HG02588 (cell line): ENCODE data around the gene ZCCHC2.

Source experiments
- ATAC-seq: cut with Tn5 transposase; IDR thresholded peaks from one replicate; pipeline ENCODE4 v1.9.1; 2021; ENCODE audit warnings: mild to moderate bottlenecking, moderate library complexity; ENCODE audit not compliant: unreplicated experiment

The ZCCHC2 gene

GRCh38 chr18:62537042-62537894 lies 14.4 kb downstream of the ZCCHC2 start:
- ATAC-seq: no peak

- ATAC-seq: no peak
Measured at GRCh38 chr18:62537946-62538345, 15.1 kb downstream of the ZCCHC2 start.

- ATAC-seq: no peak
Measured at GRCh38 chr18:62538881-62539280, 16.1 kb downstream of the ZCCHC2 start.

GRCh38 chr18:62539284-62540165 lies 16.7 kb downstream of the ZCCHC2 start:
- no peak for ATAC-seq

- ATAC-seq: no peak
Measured at GRCh38 chr18:62543021-62543420, 20.2 kb downstream of the ZCCHC2 start.

GRCh38 chr18:62545098-62545497 lies 22.3 kb downstream of the ZCCHC2 start:
- ATAC-seq: no peak

- ATAC-seq: no peak
Measured at GRCh38 chr18:62549755-62550154, 26.9 kb downstream of the ZCCHC2 start.

- no peak for ATAC-seq
Measured at GRCh38 chr18:62550746-62551145, 27.9 kb downstream of the ZCCHC2 start.

- ATAC-seq: no peak
Measured at GRCh38 chr18:62551972-62552513, 29.2 kb downstream of the ZCCHC2 start.

GRCh38 chr18:62554061-62554815 lies 31.4 kb downstream of the ZCCHC2 start:
- ATAC-seq: no peak

GRCh38 chr18:62555135-62555534 lies 32.3 kb downstream of the ZCCHC2 start:
- ATAC-seq: no peak

- no peak for ATAC-seq
Measured at GRCh38 chr18:62556397-62556796, 33.6 kb downstream of the ZCCHC2 start.

GRCh38 chr18:62558015-62558663 lies 35.3 kb downstream of the ZCCHC2 start:
- ATAC-seq: no peak

GRCh38 chr18:62564044-62564443 lies 41.2 kb downstream of the ZCCHC2 start:
- no peak for ATAC-seq

- no peak for ATAC-seq
Measured at GRCh38 chr18:62566199-62566598, 43.4 kb downstream of the ZCCHC2 start.

- no peak for ATAC-seq
Measured at GRCh38 chr18:62566818-62567217, 44.0 kb downstream of the ZCCHC2 start.

- no peak for ATAC-seq
Measured at GRCh38 chr18:62569081-62569655, 46.3 kb downstream of the ZCCHC2 start.

- no peak for ATAC-seq
Measured at GRCh38 chr18:62571037-62571436, 48.2 kb downstream of the ZCCHC2 start.

- no peak for ATAC-seq
Measured at GRCh38 chr18:62571648-62572047, 48.8 kb downstream of the ZCCHC2 start.

GRCh38 chr18:62572456-62572855 lies 49.6 kb downstream of the ZCCHC2 start:
- ATAC-seq: no peak
